Measurements from ENCODE around the gene FLOT2. TPM values are rescaled to one million over a fixed set of nuclear protein-coding genes. Genes with fewer than 3 reads are reported as not detected.

Gene FLOT2
- polyA plus RNA-seq, 1 of the 3 experiments (the other 2 are of a cell fraction) = 105 TPM

DNA sequence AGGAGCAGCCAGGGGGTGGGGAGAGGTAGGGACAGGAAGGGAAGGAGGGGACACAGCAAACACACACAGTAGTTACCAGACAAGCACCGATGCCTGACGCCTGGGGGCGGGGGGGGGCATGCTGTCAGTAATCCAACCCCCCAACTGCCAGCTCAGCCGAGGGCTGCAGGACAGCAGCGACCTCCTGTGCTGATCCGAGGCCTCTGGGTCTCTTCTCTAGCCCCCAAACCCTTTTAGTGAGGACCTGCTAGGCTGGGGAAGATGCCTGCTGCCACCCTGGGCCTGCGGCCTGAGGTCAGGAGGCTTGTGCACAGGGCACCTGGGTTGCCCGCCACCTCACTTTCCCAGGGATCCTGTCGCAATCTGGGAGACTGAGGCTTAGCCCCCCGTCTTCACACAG is 11.6 kb downstream of the FLOT2 start:
- H3K9ac ChIP-seq = no peak overlapping the region
- WGBS (ENCODE audit: low lambda C conversion rate) = 96% methylated on average over 4 of the region's 10 CpGs
- TF ChIP-seq TCF12 (IDR thresholded peaks at IDR 0.05) = no peak
- no peak overlapping the region for H3K27ac ChIP-seq (ENCODE audit: low read depth in 2 of 2, low read length in 1 of 2)
- H4K20me1 ChIP-seq (ENCODE audit: insufficient read depth) = 0 out of 2 replicates have a peak, but pooled peaks cover 3% of the 10 kb centered on the region
- no peaks in the 10 kb centered on the region for H3K9me3 ChIP-seq
- peaks cover 10 to 43% of the 10 kb centered on the region in 2 experiments for H3K36me3 ChIP-seq (replicated peaks in 1 of 2; ENCODE audit: control insufficient read depth in 1 of 2, insufficient read depth in 2 of 2, low read length in 1 of 2)
- CTCF ChIA-PET = interaction anchor here (1.6 to 1.9 kb wide), 3 partner anchors 18 to 159 kb away, joined by 4 to 8 read pairs (median 5); no protein-coding TSS in a partner anchor
- H3K4me3 ChIP-seq (ENCODE audit: low read depth in 2 of 2, low read length in 1 of 2) = no peak overlapping the region
- no peaks in the 10 kb centered on the region for H3K27me3 ChIP-seq (ENCODE audit: insufficient read depth)
- no peak overlapping the region for H2AFZ ChIP-seq (ENCODE audit: low read depth)
- H3K79me2 ChIP-seq (ENCODE audit: insufficient read depth) = 0 out of 2 replicates have a peak, but pooled peaks cover 4% of the 10 kb centered on the region
- no peaks in the 10 kb centered on the region for H3F3A ChIP-seq (replicated peaks; ENCODE audit: insufficient read depth)
- DNase-seq = no peak
- H3K4me2 ChIP-seq = no peak overlapping the region
- H3K4me1 ChIP-seq (ENCODE audit: control insufficient read depth in 1 of 2, insufficient read depth in 2 of 2, low read depth in 1 of 2, low read length in 1 of 2) = no peaks in the 10 kb centered on the region
- no peaks in the 10 kb centered on the region for H3K9me2 ChIP-seq
- POLR2A ChIA-PET = no interaction called here

DNA sequence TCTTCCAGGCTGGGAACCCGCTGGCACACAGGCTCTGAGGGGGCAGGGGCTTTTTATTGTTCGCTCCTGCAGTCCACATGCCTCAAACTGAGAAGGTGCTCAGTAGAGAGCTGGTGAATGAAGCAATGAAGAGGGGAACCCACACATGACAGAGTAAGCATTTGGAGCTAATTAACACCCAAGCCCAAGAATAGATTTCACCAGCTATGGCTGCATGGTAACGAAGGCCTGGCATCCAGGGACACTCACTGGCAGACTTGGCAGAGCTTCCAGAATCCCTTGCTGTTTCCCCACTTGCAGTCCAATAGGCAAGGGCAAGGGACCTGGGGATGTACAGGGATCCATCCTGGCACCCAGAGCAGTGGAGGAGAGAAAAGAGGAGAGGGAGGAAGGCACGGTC is 12.2 kb downstream of the FLOT2 start:
- DNase-seq = no peak
- ChIA-PET CTCF (interaction anchor here (0.9 to 1.7 kb wide), 3 partner anchors 17 to 122 kb away, joined by 3 to 8 read pairs (median 4); no protein-coding TSS in a partner anchor), POLR2A (no interaction called here)
- Histone ChIP-seq H3K27ac (ENCODE audit: low read depth in 2 of 2, low read length in 1 of 2) (no peak overlapping the region), H3F3A (replicated peaks; ENCODE audit: insufficient read depth) (no peaks in the 10 kb centered on the region), H2AFZ (ENCODE audit: low read depth) (no peak overlapping the region), H3K9ac (no peak overlapping the region), H3K36me3 (replicated peaks in 1 of 2; ENCODE audit: control insufficient read depth in 1 of 2, insufficient read depth in 2 of 2, low read length in 1 of 2) (peaks cover 10 to 49% of the 10 kb centered on the region in 2 experiments), H3K4me1 (ENCODE audit: control insufficient read depth in 1 of 2, insufficient read depth in 2 of 2, low read depth in 1 of 2, low read length in 1 of 2) (no peaks in the 10 kb centered on the region), H4K20me1 (ENCODE audit: insufficient read depth) (0 out of 2 replicates have a peak, but pooled peaks cover 3% of the 10 kb centered on the region), H3K9me3 (no peaks in the 10 kb centered on the region), H3K9me2 (no peaks in the 10 kb centered on the region), H3K79me2 (ENCODE audit: insufficient read depth) (0 out of 2 replicates have a peak, but pooled peaks cover 4% of the 10 kb centered on the region), H3K4me2 (no peak overlapping the region), H3K27me3 (ENCODE audit: insufficient read depth) (no peaks in the 10 kb centered on the region), H3K4me3 (ENCODE audit: low read depth in 2 of 2, low read length in 1 of 2) (no peak overlapping the region)
- TF ChIP-seq, protein P1, sequence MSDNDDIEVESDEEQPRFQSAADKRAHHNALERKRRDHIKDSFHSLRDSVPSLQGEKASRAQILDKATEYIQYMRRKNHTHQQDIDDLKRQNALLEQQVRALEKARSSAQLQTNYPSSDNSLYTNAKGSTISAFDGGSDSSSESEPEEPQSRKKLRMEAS (IDR thresholded peaks at IDR 0.05; ENCODE audit: low read depth) = no peak
- TF ChIP-seq, protein P2, sequence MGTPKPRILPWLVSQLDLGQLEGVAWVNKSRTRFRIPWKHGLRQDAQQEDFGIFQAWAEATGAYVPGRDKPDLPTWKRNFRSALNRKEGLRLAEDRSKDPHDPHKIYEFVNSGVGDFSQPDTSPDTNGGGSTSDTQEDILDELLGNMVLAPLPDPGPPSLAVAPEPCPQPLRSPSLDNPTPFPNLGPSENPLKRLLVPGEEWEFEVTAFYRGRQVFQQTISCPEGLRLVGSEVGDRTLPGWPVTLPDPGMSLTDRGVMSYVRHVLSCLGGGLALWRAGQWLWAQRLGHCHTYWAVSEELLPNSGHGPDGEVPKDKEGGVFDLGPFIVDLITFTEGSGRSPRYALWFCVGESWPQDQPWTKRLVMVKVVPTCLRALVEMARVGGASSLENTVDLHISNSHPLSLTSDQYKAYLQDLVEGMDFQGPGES (IDR thresholded peaks at IDR 0.05; ENCODE audit: low read depth, low read length) = no peak
- TF ChIP-seq YY1 (IDR thresholded peaks at IDR 0.05; ENCODE audit: low read depth) (no peak), TCF12 (IDR thresholded peaks at IDR 0.05) (no peak), MEF2A (IDR thresholded peaks at IDR 0.05; ENCODE audit: borderline replicate concordance, low read depth) (no peak), TEAD4 (IDR thresholded peaks at IDR 0.05; ENCODE audit: borderline replicate concordance, insufficient read depth) (no peak), GABPA (IDR thresholded peaks at IDR 0.05; ENCODE audit: low read depth) (no peak), RCOR1 (IDR thresholded peaks at IDR 0.05; ENCODE audit: low read length) (no peak), FOXM1 (IDR thresholded peaks at IDR 0.05; ENCODE audit: low read depth) (no peak), GATA2 (CRISPR knock-in tag; IDR thresholded peaks at IDR 0.05) (no peak), MXI1 (IDR thresholded peaks at IDR 0.05; ENCODE audit: low read depth, low read length) (no peak)
- 96% methylated on average over 3 of the region's 4 CpGs for WGBS (ENCODE audit: low lambda C conversion rate)
